ENCODE results near the gene GDPD4.

GDPD4 gene

GRCh38 chr11:77244277-77245027 is 57.0 kb downstream of the GDPD4 start:
- peak; percentile 79 for DNase-seq (ENCODE audit: low spot score)

GRCh38 chr11:77236901-77237300 is 64.6 kb downstream of the GDPD4 start:
- no peak for DNase-seq (ENCODE audit: low spot score)

DNA sequence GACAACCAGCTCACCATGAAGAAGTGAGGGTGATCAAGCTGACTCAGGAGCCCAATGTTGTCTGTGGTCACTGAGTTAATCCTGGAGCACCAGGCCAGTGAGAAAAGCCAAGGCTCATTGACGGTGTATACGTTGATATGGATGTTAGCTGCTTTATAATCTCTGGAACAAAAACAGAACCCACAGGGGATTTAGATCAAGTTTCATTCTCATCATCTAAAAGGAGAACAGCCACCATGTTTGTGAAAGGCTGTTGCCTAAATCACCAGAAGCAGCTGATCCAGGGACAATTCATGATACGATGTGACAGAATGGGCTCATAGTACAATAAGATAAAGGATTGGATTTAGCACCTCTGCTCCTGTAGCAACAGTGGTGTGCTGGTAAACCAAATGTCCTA is 68.5 kb downstream of the GDPD4 start:
- DNase-seq (ENCODE audit: low spot score): no peak

- DNase-seq (ENCODE audit: low spot score): no peak
Measured at GRCh38 chr11:77232242-77232641, 69.2 kb downstream of the GDPD4 start.

DNA sequence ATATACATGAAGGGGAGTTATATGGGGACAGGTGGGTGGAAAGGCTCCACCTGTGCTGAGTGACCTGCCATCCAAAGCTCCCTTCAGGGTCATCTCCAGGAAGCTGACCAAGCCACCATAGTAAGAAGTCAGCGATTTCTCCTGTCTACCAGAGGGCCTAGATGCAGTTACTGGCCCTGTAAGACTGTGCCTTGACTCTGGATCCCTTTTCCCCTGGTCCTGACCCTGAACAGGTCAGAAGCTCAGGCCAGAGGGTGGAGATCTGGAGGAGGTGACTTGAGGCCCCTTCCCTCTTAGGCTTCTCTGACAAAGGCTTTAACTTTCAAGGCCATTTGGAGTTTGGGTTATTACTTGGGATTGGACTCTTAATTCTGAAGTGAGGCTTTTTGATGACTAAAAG is 69.7 kb downstream of the GDPD4 start:
- DNase-seq (ENCODE audit: low spot score): no peak

DNA sequence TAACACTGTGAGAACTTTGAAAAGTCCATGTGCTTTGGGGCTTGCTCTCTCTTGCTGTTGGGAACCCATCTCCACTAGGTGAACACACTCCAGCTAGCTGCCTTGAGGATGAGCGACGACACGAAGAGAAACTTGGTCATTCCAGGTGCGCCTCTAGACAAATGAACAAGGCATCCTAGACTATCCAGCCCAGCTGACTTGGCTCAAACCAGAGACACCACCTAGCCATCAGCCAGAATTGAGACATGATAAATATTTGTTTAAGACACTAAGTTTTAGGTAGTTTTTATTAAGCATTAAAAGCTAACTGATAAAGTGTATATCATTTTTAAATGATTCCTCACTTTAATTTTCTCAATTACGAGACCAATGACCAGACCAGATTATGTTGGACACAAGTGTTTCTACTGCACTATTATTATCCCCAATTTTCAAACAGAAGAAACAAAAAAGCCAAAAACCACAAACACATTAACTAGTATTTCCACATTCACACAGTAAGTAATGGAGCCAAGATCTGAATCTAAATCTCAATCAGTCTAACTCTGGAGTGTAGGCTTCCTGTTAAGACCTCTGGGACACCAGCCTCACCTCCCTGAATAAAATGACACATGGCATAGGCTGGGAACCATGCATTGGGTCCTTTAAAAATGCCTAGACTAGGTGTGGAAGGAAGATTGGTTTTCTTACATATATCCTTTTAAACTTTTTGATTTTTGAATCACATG is 70.4 kb downstream of the GDPD4 start:
- no peak for DNase-seq (ENCODE audit: low spot score)

DNA sequence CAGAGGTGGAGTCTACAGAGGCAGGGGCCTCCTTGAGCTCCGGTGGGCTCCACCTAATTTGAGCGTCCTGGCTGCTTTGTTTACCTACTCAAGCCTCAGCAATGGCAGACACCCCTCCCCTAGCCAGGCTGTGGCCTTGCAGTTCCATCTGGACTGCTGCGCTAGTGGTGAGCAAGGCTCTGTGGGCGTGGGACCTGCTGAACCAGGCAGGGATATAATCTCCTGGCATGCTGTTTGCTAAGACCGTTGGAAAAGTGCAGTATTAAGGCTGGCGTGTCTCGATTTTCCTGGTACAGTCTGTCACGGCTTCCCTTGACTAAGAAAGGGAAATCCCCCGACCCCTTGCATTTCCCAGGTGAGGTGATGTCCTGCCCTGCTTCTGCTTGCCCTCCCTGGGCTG is 77.7 kb downstream of the GDPD4 start:
- no peak for DNase-seq (ENCODE audit: low spot score)

GRCh38 chr11:77217156-77217555 is 84.3 kb downstream of the GDPD4 start:
- no peak for DNase-seq (ENCODE audit: low spot score)

DNA sequence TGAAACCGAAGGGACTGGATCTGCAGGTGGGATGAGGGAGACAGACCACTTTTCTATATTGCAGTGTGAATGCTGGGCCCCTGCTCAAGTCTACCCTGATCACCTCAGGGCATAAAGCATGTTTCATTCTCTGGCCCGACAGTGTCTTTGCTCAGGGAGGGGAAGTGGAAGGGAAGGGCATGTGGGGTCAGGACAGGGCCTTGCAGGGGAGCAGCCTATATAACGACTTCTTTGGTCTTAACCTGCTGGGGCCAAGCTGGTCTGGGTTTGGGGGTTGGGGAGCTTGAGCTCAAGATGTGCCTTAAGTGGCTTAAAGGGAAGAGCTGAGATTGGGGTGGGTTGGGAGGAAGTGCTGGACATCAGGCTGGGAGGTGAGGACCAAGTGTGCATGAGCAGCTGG is 86.4 kb downstream of the GDPD4 start:
- no peak for DNase-seq (ENCODE audit: low spot score)

DNA sequence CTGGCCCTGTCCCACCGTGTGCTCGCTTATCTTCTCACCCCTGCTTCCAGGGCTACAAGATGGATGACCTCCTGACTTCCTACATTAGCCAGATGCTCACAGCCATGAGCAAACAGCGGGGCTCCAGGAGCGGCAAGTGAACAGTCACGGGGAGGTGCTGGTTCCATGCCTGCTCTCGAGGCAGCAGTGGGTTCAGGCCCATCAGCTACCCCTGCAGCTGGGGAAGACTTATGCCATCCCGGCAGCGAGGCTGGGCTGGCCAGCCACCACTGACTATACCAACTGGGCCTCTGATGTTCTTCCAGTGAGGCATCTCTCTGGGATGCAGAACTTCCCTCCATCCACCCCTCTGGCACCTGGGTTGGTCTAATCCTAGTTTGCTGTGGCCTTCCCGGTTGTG is 86.9 kb downstream of the GDPD4 start:
- DNase-seq (ENCODE audit: low spot score): no peak

- no peak for DNase-seq (ENCODE audit: low spot score)
Measured at GRCh38 chr11:77213589-77214428, 87.7 kb downstream of the GDPD4 start.

- DNase-seq (ENCODE audit: low spot score): no peak
Measured at GRCh38 chr11:77213029-77213579, 88.4 kb downstream of the GDPD4 start.

DNA sequence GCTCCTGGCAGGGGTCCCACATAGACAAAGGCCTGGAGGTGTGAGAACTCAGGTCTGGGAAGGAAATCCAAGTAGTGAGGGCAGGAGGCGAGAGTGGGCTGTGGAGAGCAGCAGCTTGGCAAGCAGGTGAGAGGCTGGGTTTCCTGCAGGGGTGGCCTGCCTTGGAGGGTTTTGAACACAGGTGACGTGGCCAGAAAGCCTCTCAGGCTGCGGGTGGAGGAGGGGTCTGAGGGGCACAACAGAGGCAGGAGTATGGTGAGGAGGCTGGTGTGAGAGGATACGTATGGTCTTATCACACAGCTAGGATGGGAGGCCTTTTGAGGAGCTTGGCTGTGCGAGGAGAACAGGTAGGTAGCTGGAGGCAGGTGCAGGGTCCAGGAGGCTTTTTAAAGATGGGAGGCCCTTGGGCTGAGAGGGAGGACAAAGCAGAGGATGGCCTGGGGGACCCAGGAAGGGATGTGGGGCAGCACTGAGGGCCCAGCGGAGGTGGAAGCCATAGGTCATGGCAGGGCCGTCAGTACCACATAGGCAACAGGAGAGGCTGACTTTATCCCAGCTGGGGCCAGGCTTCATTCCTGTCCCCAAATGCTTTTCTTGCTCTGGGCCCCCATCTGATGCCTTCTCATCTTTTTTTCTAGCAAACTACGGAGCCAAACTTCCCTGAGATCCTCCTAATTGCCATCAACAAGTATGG is 89.0 kb downstream of the GDPD4 start:
- DNase-seq (ENCODE audit: low spot score): no peak

GRCh38 chr11:77211594-77212251 is 89.8 kb downstream of the GDPD4 start:
- no peak for DNase-seq (ENCODE audit: low spot score)

DNA sequence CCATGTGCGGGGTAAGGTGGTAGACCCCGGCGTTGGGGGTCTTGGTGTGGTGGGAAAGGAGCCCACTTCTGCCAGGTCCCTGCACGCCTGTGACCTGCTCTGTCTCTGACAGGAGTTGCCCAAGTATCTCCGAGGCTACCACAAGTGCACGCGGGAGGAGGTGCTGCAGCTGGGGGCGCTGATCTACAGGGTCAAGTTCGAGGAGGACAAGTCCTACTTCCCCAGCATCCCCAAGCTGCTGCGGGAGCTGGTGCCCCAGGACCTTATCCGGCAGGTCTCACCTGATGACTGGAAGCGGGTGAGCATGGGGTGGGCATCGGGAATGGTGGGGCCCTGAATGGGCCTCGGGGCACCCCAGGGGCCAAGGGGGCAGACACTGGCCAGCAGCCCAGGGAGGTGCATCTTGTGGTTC is 90.4 kb downstream of the GDPD4 start:
- no peak for DNase-seq (ENCODE audit: low spot score)

DNA sequence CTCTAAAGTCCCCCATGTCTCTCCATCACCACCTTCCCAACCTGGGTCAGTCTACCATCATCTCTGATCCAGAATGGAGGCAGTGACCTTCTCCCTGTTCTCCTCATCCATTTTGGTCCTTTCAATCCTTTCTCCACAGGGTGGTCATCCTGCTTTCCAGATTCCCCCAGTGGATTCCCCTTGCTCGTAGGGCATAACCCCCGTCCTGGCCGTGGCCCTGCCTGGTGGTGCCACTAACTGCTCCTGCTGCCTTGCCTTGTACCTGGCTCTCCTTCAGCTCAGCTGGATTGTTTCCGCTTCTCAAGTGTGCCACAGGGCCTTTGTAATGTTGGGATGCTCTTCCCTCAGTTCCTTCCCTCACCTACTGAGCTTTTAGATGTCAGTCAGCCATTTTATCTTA is 91.8 kb downstream of the GDPD4 start:
- DNase-seq (ENCODE audit: low spot score): no peak

DNA sequence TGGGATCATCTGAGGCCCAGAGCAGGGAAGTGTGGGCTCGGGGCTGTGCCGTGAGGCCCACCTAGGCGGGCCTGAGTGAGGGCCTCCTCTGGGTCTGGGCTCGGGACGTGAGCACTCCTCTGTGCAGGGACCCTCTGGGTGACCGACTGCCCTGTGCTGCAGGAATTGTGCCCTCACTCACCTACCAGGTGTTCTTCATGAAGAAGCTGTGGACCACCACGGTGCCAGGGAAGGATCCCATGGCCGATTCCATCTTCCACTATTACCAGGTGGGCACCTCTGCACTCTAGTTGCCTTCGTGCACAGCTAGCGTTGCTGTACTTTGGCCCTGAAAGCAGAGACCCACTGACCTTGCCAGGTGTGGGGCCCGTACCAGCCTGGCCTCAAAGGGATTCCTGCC is 93.0 kb downstream of the GDPD4 start:
- no peak for DNase-seq (ENCODE audit: low spot score)

GRCh38 chr11:77207618-77208313 is 93.7 kb downstream of the GDPD4 start:
- no peak for DNase-seq (ENCODE audit: low spot score)

GRCh38 chr11:77207019-77207485 is 94.4 kb downstream of the GDPD4 start:
- no peak for DNase-seq (ENCODE audit: low spot score)

- no peak for DNase-seq (ENCODE audit: low spot score)
Measured at GRCh38 chr11:77206264-77207018, 95.0 kb downstream of the GDPD4 start.

All from AG08395 (cell line).